GM19463 (cell line): ENCODE results near the gene GPR37L1.
"Not testable (repeated sequence)": the region's sequence is repeated elsewhere in the genome, so short reads cannot be mapped to it uniquely, and the experiment has no call there.

ENCODE experiments used
- ATAC-seq: cut with Tn5 transposase; IDR thresholded peaks from one replicate; pipeline ENCODE4 v1.9.1; 2021; ENCODE audit warnings: mild to moderate bottlenecking, moderate library complexity; ENCODE audit not compliant: unreplicated experiment

The GPR37L1 gene

DNA sequence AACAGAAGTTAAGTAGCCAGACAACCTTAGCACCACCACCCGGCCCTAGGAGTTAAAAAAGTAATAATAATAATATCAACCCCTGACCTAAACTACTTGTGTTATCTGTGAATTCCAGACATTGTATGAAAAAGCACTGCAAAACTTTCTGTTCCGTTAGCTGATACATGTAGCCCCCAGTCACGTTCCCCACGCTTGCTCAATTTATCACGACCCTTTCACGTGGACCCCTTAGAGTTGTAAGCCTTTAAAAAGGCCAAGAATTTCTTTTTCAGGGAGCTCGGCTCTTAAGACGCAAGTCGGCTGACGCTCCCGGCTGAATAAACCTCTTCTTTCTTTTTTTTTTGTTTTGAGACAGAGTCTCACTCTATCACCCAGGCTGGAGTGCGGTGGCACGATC is 44.3 kb downstream of the GPR37L1 start:
- not testable (repeated sequence) for ATAC-seq

DNA sequence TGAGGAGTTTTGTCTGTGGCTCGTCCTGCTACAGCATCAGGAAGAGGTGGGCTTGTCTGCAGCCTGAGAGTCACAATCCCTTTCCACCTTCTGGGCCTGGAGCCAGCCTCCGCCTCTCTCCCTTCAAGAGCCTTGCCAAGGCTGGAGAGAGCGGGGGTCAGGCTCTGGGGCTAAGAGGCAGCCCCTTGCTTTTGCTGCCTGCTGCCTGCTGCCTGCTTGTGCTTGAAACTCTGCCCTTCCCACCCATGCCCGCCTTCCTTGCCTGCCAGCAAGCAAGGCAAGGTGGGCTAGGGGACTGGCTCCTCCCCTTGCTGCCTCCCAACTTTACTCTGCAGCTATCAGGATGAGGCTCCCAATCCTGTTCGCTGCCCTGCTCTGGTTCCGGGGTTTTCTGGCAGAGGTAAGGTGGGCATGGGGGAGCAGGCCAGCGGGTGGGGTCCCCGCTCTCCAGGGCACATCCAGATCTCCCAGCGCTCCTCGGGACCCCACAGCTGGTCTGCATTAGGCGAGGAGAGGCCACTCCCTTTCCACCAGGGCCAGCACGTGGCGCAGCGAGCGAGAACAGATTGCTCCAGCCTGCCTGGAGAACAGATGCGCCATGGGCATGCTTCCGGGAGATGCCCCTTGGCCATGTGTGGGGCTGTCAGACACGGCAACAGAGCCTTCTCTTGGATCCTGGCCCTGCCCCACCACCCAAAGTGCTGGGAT is 45.1 kb downstream of the GPR37L1 start:
- ATAC-seq = no peak

DNA sequence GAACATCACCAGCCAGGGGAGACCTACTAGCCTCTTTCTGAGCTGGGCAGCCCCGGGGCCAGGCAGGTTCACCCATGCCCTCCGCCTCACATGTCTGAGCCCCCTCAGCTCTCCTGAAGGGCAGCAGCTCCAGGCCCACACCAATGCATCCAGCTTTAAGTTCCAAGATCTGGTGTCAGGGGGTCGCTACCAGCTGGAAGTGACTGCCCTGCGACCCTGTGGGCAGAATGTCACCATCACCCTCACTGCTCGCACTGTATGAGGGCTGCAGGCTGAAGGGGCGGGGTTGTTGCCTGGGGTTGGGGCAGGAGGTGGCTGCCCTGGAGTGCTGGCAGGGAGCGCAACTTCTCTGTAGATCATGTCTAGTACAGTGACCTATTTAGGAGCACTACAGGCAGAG is 46.1 kb downstream of the GPR37L1 start:
- ATAC-seq = no peak

DNA sequence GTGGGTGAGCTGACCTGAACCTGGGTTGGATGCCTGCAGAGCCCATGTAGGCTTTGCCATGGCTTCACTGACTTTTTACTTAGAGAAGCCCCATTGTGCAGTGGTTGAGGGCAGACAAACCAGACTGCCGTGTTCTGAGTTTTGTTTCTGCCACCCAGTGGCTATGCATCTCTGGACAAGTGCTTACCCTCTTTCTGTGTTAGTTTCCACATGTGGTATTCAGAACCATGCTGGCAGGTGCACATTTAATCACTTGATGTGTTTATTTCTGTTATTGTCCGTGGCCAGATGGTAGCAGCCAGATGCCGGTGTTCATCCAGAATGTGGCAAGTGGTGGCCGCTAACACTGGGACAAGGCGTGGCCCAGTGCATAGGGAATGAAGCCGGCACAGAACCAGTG is 48.0 kb downstream of the GPR37L1 start:
- ATAC-seq = no peak

DNA sequence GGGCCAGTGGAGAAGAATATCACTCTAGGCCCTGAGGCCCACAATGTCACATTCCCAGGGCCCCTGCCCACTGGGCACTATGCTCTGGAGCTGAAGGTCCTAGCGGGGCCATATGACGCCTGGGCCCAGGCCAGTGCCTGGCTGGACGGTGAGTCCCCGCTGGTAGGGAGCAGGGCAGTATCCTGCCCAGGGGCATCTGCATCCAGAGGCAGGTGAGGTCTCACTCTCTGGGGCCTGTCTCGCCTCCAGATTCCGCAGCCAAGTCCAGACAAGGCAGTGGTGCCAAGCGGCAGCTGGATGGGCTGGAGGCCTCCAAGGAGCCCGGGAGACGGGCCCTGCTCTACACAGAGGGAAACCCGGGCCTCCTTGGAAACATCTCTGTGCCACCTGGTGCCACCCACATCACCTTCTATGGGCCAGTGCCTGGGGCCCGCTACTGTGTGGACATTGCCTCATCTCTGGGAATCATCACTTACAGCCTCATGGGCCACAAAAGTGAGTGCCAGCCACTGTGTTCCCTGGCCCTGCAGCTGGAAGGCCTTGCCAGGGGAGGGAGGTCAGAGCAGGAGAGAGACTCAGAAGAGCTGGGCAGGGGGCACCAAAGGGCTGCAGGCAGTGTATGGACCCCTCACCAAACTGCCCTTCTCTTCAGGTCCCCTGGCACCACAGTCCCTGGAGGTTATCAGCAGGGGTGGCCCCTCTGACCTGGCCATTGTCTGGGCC is 48.7 kb downstream of the GPR37L1 start:
- ATAC-seq = no peak

DNA sequence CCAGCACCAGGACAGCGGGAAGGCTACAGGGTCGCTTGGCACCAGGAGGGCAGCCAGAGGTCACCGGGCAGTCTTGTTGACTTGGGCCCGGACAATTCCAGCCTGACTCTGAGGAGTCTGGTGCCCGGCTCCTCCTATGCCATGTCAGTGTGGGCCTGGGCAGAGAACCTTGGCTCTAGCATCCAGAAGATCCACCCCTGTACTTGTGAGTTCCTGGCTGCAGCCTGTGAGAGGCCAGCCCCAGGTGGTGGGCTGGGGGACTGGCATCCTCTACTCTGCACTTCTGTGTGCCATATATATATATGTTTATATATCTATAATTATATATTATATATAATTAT is 49.3 kb downstream of the GPR37L1 start:
- ATAC-seq = no peak

DNA sequence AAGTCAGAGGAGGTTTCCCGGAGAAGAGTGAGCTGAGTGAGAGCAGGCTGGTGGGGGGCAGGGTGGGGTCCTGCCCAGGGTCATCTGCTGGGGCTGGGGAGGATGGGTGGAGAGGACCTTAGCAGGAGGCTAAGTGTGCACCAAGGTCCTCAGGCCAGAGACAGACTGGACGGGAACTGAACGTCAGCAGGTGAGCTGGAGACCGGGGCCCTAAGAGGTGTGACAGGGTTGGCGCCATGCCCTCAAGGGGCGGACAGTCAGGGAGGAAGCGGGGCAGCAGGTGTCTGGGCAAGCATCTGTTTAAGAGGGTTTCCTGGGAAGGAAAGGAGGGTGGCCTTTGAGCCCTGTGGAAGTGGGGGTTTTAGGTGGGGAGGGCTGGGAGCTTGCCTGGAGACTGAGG is 51.3 kb downstream of the GPR37L1 start:
- no peak for ATAC-seq

DNA sequence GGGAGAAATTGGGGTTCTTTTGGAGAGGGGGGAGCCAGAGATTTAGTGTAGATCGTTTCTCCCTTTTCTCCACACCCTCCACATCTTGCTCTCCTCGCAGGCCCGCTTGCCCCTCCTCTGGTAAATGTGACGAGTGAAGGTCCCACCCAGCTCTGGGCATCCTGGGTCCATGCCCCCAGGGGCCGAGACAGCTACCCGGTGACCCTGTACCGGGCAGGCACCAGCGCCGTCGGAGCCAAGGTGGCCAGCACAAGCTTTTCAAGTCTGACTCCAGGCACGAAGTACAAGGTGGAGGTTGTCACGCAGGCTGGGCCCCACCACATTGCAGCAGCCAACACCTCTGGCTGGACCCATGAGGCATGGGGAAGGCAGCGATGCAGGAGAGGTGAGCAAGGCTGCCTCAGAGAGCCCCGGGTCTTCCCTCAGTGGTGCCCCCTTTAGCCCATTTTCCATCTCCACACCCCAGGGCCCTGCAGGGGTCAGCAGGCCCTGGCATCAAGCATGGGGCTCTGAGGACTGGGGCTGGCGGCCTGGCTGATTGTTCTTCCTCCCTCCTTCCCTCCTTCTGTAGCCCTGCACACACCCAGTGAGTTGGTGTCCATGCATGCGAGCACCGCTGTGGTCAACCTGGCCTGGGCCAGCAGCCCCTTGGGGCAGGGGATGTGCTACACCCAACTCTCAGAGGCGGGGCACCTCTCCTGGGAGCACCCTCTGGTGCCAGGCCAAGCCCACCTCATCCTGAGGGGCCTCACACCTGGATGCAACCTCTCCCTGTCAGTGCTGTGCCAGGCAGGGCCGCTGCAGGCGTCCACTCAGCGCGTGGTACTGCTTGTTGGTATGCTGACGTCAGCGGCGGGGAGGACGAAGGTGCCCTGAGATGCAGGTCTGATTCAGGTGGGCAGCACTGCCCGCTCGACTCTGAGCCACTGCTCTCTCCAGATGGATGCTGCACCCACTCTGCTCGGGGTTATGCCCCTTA is 54.5 kb downstream of the GPR37L1 start:
- ATAC-seq = no peak

DNA sequence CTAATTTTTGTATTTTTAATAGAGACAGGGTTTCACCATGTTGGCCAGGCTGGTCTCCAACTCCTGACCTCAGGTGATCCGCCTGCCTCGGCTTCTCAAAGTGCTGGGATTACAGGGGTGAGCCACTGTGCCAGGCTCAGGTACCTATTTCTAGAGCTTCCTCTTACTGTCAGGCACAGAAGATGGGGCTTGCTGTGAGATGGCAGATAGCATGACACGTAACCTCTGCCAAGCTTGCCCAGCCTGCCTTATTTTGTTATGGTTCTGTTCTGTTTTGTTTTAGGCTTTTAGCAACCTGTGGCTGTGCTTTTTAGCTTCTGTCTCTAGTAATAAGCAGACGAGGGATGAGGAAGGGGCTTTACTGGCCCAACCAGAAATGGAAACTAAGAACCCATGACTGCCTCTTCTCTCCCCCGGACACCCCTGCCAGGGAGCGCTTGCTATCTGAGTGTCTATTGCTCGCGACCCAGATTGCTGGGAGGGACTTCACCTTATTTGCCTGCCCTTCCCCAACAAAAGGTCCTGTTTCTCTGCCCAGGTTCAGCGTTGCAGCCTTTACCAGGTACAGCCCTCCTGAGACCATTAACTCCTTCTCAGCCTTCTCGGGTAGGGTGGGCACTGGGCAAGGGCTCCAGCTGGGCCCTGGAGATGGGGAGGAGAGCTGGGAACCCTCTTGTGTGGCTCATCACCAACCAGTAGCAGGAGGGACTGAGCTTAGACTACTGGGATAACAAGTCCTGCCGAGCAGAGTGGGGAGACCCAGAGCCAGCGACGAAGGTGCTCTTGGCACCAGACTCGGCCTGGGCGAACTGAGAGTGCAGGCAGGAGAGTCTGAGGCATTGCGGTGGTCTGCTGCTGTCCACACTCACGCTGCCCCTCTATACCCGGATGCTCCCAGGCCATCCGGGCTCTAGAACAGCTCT is 57.4 kb downstream of the GPR37L1 start:
- ATAC-seq = no peak

DNA sequence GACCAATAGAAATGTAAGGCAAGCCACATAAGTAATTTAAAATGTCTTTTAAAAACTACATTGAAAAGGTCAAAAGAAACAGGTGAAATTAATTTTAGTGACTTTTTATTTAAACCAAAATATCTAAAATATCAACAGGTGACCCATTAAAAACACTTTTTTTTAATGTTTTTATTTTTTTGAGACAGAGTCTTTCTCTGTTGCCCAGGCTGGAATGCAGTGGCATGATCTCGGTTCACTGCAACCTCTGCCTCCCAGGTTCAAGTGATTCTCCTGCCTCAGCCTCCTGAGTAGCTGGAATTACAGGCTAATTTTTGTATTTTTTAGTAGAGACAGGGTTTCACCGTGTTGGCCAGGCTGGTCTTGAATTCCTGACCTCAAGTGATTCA is 58.0 kb downstream of the GPR37L1 start:
- not testable (repeated sequence) for ATAC-seq

DNA sequence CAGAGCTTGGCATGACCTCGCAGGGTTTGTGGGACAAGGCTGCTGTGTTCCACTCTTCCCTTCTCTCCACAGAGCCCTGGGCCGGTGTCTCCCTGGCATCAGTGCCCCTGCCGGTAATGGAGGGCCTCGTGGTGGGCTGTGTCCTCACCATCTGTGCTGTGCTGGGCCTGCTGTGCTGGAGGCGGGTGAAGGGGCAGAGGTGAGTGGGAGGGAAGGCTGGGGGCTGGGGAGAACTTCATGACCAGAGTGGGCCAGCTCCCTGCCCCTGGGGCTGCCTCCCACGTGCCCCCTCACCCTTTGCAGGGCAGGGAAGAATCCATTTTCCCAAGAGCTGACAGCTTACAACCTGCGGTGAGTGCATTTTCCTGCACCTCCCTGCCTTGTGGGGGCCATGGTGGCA is 58.9 kb downstream of the GPR37L1 start:
- no peak for ATAC-seq

DNA sequence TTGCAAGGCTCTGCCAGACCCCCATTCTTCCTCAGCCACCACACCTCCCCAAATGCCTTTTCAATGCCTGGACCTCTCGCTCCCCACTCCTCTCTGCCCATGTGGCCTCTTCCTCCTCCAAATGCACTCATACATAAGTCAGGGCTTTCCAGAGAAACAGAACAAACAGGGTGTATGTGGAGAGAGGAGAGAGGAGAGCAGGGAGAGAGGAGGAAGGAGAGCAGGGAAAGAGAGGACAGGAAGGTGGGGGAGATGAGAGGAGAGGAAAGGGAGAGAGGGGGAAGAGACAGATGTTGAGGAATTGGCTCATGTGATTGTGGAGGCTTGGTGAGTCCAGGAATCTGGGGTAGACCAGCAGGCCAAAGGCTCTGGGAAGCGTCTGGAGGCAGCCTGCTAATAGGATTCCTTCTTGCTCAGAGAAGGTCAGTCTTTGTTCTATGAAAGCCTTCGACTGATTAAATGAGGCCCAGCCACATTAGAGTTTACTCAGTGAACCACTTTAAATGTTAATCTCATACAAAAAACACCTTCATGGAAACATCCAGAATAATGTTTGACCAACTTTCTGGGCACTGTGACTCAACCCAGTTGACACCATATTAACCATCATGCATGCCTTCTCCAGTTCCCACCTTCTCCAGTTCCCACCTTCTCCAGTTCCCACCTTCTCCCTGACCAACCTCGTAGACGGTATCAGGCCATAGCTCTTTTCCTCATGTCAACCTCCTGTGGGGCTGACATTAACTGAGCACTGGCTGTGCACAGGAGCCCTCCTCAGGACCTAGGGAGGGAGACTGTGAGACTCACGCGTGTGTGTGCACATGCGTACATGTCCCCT is 59.5 kb downstream of the GPR37L1 start:
- no peak for ATAC-seq
